IMR-90 (cell line): Measurements from ENCODE around the gene NDUFC2. TPM values are rescaled to one million over a fixed set of nuclear protein-coding genes. Genes with fewer than 3 reads are reported as not detected.
A peak's percentile ranks its signal among the peaks of the same experiment; 100 is the strongest.

Experiments used
- ATAC-seq: fragments of 200-7000 bp; cut with Tn5 transposase; 2 replicates; pipeline ENCODE4 v1.9.1; 2020; ENCODE audit warnings: low read depth, mild to moderate bottlenecking, moderate library complexity
- BruUV-seq: library from RNA; stranded (reverse); fragments of 400-500 nt; replicated peaks from 2 replicates; lab custom pipeline; 2021; lab: Mats Ljungman, UMichigan
- CTCF ChIA-PET: fragments of 300-600 bp; formaldehyde crosslinking; extraction: SDS; loops from one replicate; lab custom pipeline; 2021; ENCODE audit warnings: antibody characterized with exemption; lab: Yijun Ruan, JAX
- POLR2A ChIA-PET: fragments of 300-600 bp; sonication (Branson Sonifier 250); formaldehyde crosslinking; loops from one replicate; lab custom pipeline; 2022; ENCODE audit warnings: antibody characterized with exemption; ENCODE audit not compliant: unreplicated experiment; lab: Charles Lee
- DNase-seq: peaks from one replicate; pipeline ENCODE4 v3.0.0; 2013
- H2AFZ ChIP-seq: replicated peaks from 2 replicates; pipeline ENCODE3; 2013; ENCODE audit warnings: low read length, mild to moderate bottlenecking; ENCODE audit not compliant: poor library complexity
- H2AK5ac ChIP-seq: 2 replicates; pipeline ENCODE4 v1.6.1; 2013; ENCODE audit warnings: low read depth, low read length, inconsistent platforms
- H2AK9ac ChIP-seq: replicated peaks from 2 replicates; pipeline ENCODE3; 2013; ENCODE audit warnings: mild to moderate bottlenecking, low read depth, low read length, moderate library complexity; ENCODE audit not compliant: poor library complexity
- H2BK120ac ChIP-seq: 2 replicates; pipeline ENCODE4 v1.6.1; 2013; ENCODE audit warnings: low read depth, low read length, inconsistent platforms
- H2BK15ac ChIP-seq: 3 replicates; pipeline ENCODE4 v1.6.1; 2013; ENCODE audit warnings: low read depth, low read length, inconsistent platforms
- H2BK20ac ChIP-seq: 2 replicates; pipeline ENCODE4 v1.6.1; 2013; ENCODE audit warnings: low read depth, mild to moderate bottlenecking, inconsistent platforms, low read length, moderate library complexity
- H2BK5ac ChIP-seq: 2 replicates; pipeline ENCODE4 v1.6.1; 2013; ENCODE audit warnings: mild to moderate bottlenecking, low read depth, low read length, inconsistent platforms; ENCODE audit not compliant: poor library complexity, severe bottlenecking
- H3K14ac ChIP-seq: replicated peaks from 2 replicates; pipeline ENCODE4 v1.6.1; 2013; ENCODE audit warnings: low read depth, low read length, inconsistent platforms
- H3K18ac ChIP-seq: 2 replicates; pipeline ENCODE4 v1.6.1; 2013; ENCODE audit warnings: low read depth, low read length, control low read depth
- H3K23ac ChIP-seq: 2 replicates; pipeline ENCODE4 v1.6.1; 2013; ENCODE audit warnings: low read depth, low read length, inconsistent platforms
- H3K27ac ChIP-seq: 2 replicates; pipeline ENCODE4 v1.5.1; 2013; ENCODE audit warnings: mild to moderate bottlenecking, control low read depth, low read length; ENCODE audit not compliant: insufficient read depth
- H3K27me3 ChIP-seq: 2 replicates; pipeline ENCODE4 v1.6.1; 2013; ENCODE audit warnings: low read length; ENCODE audit not compliant: control insufficient read depth, insufficient read depth
- H3K36me3 ChIP-seq: 2 replicates; pipeline ENCODE4 v1.6.1; 2013; ENCODE audit warnings: low read length, mixed read lengths; ENCODE audit not compliant: control insufficient read depth, insufficient read depth
- H3K4ac ChIP-seq: 2 replicates; pipeline ENCODE4 v1.6.1; 2013; ENCODE audit warnings: low read depth, low read length, inconsistent platforms
- H3K4me1 ChIP-seq: 2 replicates; pipeline ENCODE4 v1.6.1; 2013; ENCODE audit warnings: low read length, mixed read lengths; ENCODE audit not compliant: control insufficient read depth, insufficient read depth
- H3K4me2 ChIP-seq: 2 replicates; pipeline ENCODE4 v1.6.1; 2013; ENCODE audit warnings: low read depth, mild to moderate bottlenecking, control low read depth, low read length, moderate library complexity
- H3K4me3 ChIP-seq: 2 replicates; pipeline ENCODE4 v1.5.1; 2013; ENCODE audit warnings: low read depth, mild to moderate bottlenecking, control low read depth, low read length, moderate library complexity; ENCODE audit not compliant: insufficient read depth
- H3K56ac ChIP-seq: 2 replicates; pipeline ENCODE4 v1.6.1; 2013; ENCODE audit warnings: low read length, inconsistent platforms; ENCODE audit not compliant: insufficient read depth; ENCODE audit errors: extremely low read depth
- H3K79me1 ChIP-seq, 2 experiments: 2 replicates each; pipeline ENCODE4 v1.6.1; 2013; ENCODE audit warnings: low read length in 2 of 2, inconsistent platforms in 1 of 2, low read depth in 1 of 2
- H3K9ac ChIP-seq: 2 replicates; pipeline ENCODE4 v1.6.1; 2013; ENCODE audit warnings: low read depth, low read length, control low read depth
- H3K9me1 ChIP-seq: 2 replicates; pipeline ENCODE4 v1.6.1; 2013; ENCODE audit warnings: low read length, inconsistent platforms; ENCODE audit not compliant: insufficient read depth
- H3K9me3 ChIP-seq: 2 replicates; pipeline ENCODE4 v1.6.1; 2013; ENCODE audit warnings: low read length; ENCODE audit not compliant: control insufficient read depth, insufficient read depth
- H4K20me1 ChIP-seq: 2 replicates; pipeline ENCODE4 v1.6.1; 2013; ENCODE audit warnings: low read length, inconsistent platforms; ENCODE audit not compliant: insufficient read depth
- H4K5ac ChIP-seq: 2 replicates; pipeline ENCODE4 v1.6.1; 2013; ENCODE audit warnings: mild to moderate bottlenecking, low read depth, low read length, control low read depth
- H4K8ac ChIP-seq, 2 experiments: 2 replicates each; pipeline ENCODE4 v1.6.1; 2013; ENCODE audit warnings: low read depth in 2 of 2, low read length in 2 of 2, control low read depth in 1 of 2, inconsistent platforms in 1 of 2
- H4K91ac ChIP-seq: 2 replicates; pipeline ENCODE4 v1.6.1; 2013; ENCODE audit warnings: low read depth, low read length, inconsistent platforms; ENCODE audit not compliant: insufficient read depth
- BHLHE40 ChIP-seq: fragments of 150-350 bp; IDR thresholded peaks from 2 replicates; pipeline ENCODE4 v1.6.1; 2016; ENCODE audit warnings: mild to moderate bottlenecking, low read depth, low read length
- CEBPB ChIP-seq: IDR thresholded peaks from 2 replicates; pipeline ENCODE4 v1.6.1; 2012; ENCODE audit warnings: low read depth, low read length, improper control_type of control experiment
- NFE2L2 ChIP-seq: fragments of 150-350 bp; IDR thresholded peaks from 2 replicates; pipeline ENCODE4 v1.6.1; 2016; ENCODE audit warnings: low read depth, mild to moderate bottlenecking, low read length
- RAD21 ChIP-seq: IDR thresholded peaks from 2 replicates; pipeline ENCODE4 v1.6.1; 2012; ENCODE audit warnings: low read length, improper control_type of control experiment
- RCOR1 ChIP-seq: IDR thresholded peaks from 2 replicates; pipeline ENCODE4 v1.6.1; 2012; ENCODE audit warnings: mild to moderate bottlenecking, low read length, improper control_type of control experiment; ENCODE audit not compliant: insufficient replicate concordance
- RFX5 ChIP-seq: IDR thresholded peaks from 2 replicates; pipeline ENCODE4 v1.8.0; 2012; ENCODE audit warnings: low read depth, mild to moderate bottlenecking, low read length, moderate library complexity
- SMC3 ChIP-seq: fragments of 150-350 bp; IDR thresholded peaks from 2 replicates; pipeline ENCODE4 v1.6.1; 2016; ENCODE audit warnings: low read depth, mild to moderate bottlenecking, antibody characterized with exemption, low read length, moderate library complexity
- WGBS, 2 experiments: methylation state at CpG; one replicate each; pipeline versions ENCODE4 v1.1.5 to v1.1.7; 2013; ENCODE audit warnings: missing lambda C conversion rate in 2 of 2; ENCODE audit not compliant: insufficient read length in 1 of 2; ENCODE audit errors: extremely low coverage in 2 of 2; 5-methylcytosine and 5-hydroxymethylcytosine counted together
- dilution Hi-C: fragments of 300-500 bp; cut with HindIII; formaldehyde crosslinking; loops from one replicate; pipeline ENCODE4 v1.14.3; 2018; ENCODE audit warnings: low sequenced_read_pairs; ENCODE audit not compliant: unreplicated experiment
- in situ Hi-C: fragments of 300-500 bp; cut with MboI; formaldehyde crosslinking; loops from 3 replicates; pipeline ENCODE4 v1.14.3; 2019; ENCODE audit warnings: low sequenced_read_pairs, inconsistent platforms, mixed read lengths
- intact Hi-C: fragments of 100-400 bp; cut with micrococcal nuclease; formaldehyde crosslinking; loops from 2 replicates; pipeline ENCODE4 v1.10.0; 2022
- polyA plus RNA-seq, 3 experiments: library from polyadenylated mRNA; depleted of rRNA; stranded (reverse); fragments of >200 nt; gene quantifications; 2 replicates each; pipeline ENCODE4 v1.2.3, GENCODE V29; 2012; ENCODE audit warnings: low replicate concordance in 1 of 3
- total RNA-seq: library from RNA; depleted of rRNA; stranded (reverse); fragments of >200 nt; gene quantifications from 2 replicates; pipeline ENCODE4 v1.2.3, GENCODE V29; 2012
- TF ChIP-seq, protein P1 (sequence below): fragments of 150-350 bp; IDR thresholded peaks from 2 replicates; pipeline ENCODE4 v1.6.1; 2017; ENCODE audit warnings: mild to moderate bottlenecking, antibody characterized with exemption, low read length, low read depth

Gene NDUFC2
- total and polyA plus RNA-seq, 2 of the 4 experiments (the other 2 are of a cell fraction), result 146 to 340 TPM

GRCh38 chr11:78048561-78048960, 31.1 kb downstream of the NDUFC2 start:
- intact Hi-C loops (no loop called here), dilution Hi-C loops (no loop called here), in situ Hi-C loops (no loop called here)
- no peak overlapping the region for H3K18ac ChIP-seq
- H2AK9ac ChIP-seq, result no peak overlapping the region
- H3K14ac ChIP-seq, result no peak overlapping the region
- no peak overlapping the region for H2AK5ac ChIP-seq
- DNase-seq (no peak), ATAC-seq (no peak)
- H3K23ac ChIP-seq, result no peak overlapping the region
- H3K56ac ChIP-seq, result no peak overlapping the region
- ChIA-PET CTCF (no interaction called here), POLR2A (interaction anchor here (0.6 kb wide), 1 partner anchor 61 kb away, joined by 3 read pairs; no protein-coding TSS in a partner anchor)
- no peak overlapping the region for H4K91ac ChIP-seq
- TF ChIP-seq SMC3 (no peak), CEBPB (no peak), RCOR1 (no peak), RAD21 (no peak), BHLHE40 (no peak), RFX5 (no peak), NFE2L2 (no peak)
- TF ChIP-seq, protein P1, sequence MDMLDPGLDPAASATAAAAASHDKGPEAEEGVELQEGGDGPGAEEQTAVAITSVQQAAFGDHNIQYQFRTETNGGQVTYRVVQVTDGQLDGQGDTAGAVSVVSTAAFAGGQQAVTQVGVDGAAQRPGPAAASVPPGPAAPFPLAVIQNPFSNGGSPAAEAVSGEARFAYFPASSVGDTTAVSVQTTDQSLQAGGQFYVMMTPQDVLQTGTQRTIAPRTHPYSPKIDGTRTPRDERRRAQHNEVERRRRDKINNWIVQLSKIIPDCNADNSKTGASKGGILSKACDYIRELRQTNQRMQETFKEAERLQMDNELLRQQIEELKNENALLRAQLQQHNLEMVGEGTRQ, result no peak
- H4K5ac ChIP-seq, result no peak overlapping the region
- no peak overlapping the region for H2AFZ ChIP-seq
- no peak overlapping the region for H2BK15ac ChIP-seq
- H3K9me1 ChIP-seq, result peaks cover 18% of the 10 kb centered on the region
- H2BK5ac ChIP-seq, result no peak overlapping the region
- no peak overlapping the region for H3K27ac ChIP-seq
- H3K4me3 ChIP-seq, result no peak overlapping the region
- no TSS peak for BruUV-seq
- H2BK120ac ChIP-seq, result no peak overlapping the region
- H2BK20ac ChIP-seq, result 0 out of 2 replicates have a peak overlapping the region, but pooled peaks have one; percentile 24
- H3K27me3 ChIP-seq, result no peaks in the 10 kb centered on the region
- H3K9ac ChIP-seq, result no peak overlapping the region
- no peaks in the 10 kb centered on the region for H3K9me3 ChIP-seq
- no peak overlapping the region for H3K4me2 ChIP-seq
- H3K4ac ChIP-seq, result peak overlapping the region; percentile 48; the same call in 1 of the 2 replicates
- no peak overlapping the region for H4K8ac ChIP-seq
- peaks cover 3 to 7% of the 10 kb centered on the region in 2 experiments; a peak in 2 of 4 replicates for H3K79me1 ChIP-seq
- WGBS, 2 experiments, result no CpG with 5 or more reads among the region's 3 CpGs
- H3K36me3 ChIP-seq, result no peaks in the 10 kb centered on the region
- H3K4me1 ChIP-seq, result peaks cover 26% of the 10 kb centered on the region
- H4K20me1 ChIP-seq, result no peaks in the 10 kb centered on the region
